ENCODE measurements around the gene PKD2. TPM values are rescaled to one million over a fixed set of nuclear protein-coding genes. Genes with fewer than 3 reads are reported as not detected.

The PKD2 gene
- total RNA-seq: 1 to 10 TPM; 6.3 to 7.6 TPM

DNA sequence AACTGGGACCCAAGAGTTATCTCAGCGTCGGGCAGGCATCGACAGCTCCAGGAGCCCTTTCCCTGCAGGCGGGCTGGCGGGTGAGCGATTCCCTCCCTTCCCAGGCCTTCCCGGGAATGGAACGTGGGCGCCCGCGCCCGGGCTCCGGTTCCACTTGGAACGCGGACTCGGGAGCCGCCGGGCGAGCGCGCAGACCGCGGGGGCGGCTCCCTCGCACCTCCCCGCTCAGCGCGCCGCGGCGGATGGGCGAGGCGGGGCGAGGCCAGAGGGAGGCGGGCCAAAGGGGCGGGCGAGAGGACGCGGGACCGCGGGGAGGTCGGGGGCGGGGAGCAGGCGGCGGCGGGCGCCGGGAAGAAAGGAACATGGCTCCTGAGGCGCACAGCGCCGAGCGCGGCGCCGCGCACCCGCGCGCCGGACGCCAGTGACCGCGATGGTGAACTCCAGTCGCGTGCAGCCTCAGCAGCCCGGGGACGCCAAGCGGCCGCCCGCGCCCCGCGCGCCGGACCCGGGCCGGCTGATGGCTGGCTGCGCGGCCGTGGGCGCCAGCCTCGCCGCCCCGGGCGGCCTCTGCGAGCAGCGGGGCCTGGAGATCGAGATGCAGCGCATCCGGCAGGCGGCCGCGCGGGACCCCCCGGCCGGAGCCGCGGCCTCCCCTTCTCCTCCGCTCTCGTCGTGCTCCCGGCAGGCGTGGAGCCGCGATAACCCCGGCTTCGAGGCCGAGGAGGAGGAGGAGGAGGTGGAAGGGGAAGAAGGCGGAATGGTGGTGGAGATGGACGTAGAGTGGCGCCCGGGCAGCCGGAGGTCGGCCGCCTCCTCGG lies at the start of gene PKD2:
TSS of gene PKD2 (plus strand) at position 332 of the 818 bp plus-strand sequence. CDS start at position 431, 99 bp downstream.
- ChIA-PET CTCF (no interaction called here), POLR2A (no interaction called here)

- ChIA-PET CTCF (no interaction called here), POLR2A (no interaction called here)
These were observed 45.4 kb upstream of the PKD2 start for GRCh38 chr4:87961993-87962392.

- ChIA-PET CTCF (no interaction called here), POLR2A (no interaction called here)
These were observed 44.9 kb upstream of the PKD2 start for GRCh38 chr4:87962398-87963146.

DNA sequence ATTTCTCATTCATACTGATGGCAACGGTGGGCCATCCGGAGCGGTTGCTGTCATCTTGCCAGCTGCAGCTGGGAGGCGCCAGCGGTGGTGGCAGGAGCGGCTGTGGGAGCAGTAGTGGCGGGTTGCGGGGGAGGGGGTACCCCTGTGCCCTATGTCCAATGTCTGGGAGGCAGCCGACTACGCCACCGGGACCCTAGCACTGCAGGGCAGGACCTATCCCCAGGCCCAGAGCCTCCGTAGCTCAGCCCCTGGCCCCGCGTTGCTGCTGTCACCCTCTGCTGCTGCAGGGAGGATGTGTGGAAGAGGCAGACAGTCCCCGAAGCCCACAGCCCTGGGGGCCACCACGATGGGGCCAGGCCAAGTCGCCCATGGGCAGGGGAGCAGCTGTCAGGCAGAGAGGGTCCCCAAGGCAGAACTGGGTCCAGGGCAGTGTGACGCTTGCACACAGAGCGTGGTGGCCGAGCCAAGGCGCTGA lies 41.9 kb upstream of the PKD2 start:
- CTCF ChIA-PET: no interaction called here
- POLR2A ChIA-PET: no interaction called here

DNA sequence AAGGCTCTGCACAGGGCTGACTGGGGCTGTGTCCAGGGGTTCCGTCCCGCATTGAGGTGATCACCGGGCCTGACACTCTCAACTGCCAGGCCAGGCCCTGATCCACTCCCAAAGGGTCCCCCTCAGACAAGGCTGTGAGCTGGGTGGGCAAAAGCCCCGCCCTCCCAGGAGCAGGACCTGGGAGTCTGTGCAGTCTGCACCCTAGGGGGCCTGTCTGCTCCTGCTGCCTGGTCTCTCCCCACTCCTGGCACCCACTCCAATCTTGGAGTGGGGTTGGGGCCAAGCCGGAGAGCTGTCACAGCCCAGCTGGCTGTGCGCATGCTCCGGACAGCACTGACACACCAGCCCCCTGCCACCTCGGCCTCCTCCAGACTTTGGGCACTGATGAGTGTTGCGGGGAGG lies 41.3 kb upstream of the PKD2 start:
- CTCF ChIA-PET: no interaction called here
- POLR2A ChIA-PET: no interaction called here

- POLR2A ChIA-PET: no interaction called here
- CTCF ChIA-PET: no interaction called here
These were observed 40.2 kb upstream of the PKD2 start for GRCh38 chr4:87967193-87967592.

DNA sequence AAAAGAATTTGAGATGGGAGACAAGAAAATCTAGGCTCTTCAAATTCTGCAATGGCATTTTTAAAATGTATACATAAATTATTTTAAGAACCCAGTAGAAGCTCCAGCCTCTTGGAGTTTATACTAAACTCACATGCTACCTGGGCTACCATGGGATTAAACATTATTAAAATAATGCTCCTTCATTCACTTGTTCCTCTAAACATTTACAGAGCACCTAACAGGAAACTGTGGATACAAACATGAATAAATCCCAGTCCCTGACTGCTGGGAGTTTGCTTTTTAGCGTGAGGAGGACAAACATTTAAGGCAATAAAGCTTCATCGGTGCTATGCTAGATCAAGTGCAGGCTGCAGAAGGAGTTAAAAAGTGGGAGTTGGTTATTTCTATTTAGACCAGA lies 37.3 kb upstream of the PKD2 start:
- ChIA-PET CTCF (no interaction called here), POLR2A (no interaction called here)

GRCh38 chr4:87971866-87972265 lies 35.6 kb upstream of the PKD2 start:
- ChIA-PET CTCF (no interaction called here), POLR2A (no interaction called here)

DNA sequence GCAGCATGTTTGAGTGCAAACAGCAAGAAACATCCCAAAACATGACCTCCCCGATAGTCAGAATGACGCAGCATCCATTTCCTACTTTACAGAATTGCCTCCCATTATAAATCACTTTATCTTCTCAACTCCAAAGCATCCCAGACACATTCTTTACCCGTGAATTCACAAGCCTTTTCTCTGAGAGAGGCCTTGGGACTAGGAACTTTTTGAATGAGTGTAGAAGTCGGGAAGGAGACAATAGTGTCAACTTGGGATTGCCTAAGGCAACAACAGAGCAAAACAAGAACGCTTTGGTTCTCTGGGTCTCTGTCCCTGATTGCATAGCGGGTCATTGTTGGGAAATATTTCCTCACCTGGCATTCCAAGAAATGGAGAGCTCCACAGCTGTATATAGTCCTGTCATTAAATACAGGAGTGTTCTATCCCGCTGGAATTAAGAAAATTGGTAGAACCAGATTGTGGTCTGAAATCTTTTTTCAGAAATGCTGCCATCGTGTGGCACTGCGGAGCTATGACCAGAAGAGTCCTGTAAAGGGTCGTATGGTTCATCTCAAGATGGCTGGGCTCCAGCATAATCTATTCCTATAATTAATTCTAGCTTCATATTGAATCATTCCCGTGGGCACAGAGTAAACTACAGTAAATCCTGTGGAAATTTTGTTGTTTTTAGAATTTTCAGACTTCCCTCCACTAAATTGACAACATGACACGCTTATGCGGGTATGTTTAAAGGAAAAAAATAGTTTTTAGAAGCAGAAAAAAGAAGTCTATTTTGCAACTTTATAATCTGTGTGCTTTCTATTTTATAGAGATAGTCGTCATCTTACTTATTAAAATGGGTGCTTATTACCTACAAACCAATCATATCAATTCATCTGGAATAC lies 33.9 kb upstream of the PKD2 start:
- ChIA-PET CTCF (interaction anchor here (0.9 to 1.1 kb wide), 4 partner anchors 13 to 542 kb away, joined by 3 read pairs; no protein-coding TSS in a partner anchor), POLR2A (no interaction called here)

DNA sequence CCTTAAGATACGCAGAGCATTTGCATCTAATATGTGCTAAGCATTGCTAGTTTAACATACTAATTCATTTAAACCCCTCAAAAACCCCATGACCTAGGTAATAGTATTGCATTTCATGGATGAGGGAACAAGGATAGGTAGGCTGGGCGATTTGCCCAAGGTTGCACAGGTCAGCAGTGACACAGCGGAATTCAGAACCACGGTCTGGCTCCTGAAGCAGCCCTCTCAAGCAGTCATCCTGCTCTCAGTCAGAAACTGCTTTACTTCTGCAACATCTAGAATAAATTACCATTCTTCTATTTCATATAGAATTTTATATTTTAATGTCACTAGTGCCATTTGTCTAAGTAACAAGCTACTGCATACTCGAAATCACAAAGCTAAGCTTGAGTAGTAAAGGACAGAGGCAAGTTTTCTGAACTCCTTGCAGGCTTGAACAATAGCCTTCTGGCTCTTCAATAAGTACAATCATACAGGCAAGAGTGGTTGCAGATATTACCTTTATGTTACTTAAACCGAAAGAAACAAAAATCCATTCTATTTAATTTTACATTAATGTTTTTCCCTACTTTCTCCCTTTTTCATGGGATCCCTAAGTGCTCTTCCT lies 32.5 kb upstream of the PKD2 start:
- ChIA-PET POLR2A (no interaction called here), CTCF (no interaction called here)

DNA sequence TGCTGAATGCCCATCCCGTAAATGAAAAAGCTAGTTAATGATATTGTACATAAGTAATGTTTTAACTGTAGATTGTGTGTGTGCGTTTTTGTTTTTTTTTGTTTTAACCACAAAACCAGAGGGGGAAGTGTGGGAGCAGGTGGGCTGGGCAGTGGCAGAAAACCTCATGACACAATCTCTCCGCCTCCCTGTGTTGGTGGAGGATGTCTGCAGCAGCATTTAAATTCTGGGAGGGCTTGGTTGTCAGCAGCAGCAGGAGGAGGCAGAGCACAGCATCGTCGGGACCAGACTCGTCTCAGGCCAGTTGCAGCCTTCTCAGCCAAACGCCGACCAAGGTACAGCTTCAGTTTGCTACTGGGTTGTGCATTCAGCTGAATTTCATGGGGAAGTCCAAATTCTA lies 32.0 kb upstream of the PKD2 start, which contains the start of gene SPP1:
TSS of gene SPP1 (plus strand) at position 249 of the 400 bp plus-strand sequence. CDS start 1,182 bp downstream, outside the sequence.
- ChIA-PET CTCF (interaction anchor here (1.3 kb wide), 1 partner anchor 292 kb away, joined by 3 read pairs; no protein-coding TSS in a partner anchor), POLR2A (no interaction called here)

DNA sequence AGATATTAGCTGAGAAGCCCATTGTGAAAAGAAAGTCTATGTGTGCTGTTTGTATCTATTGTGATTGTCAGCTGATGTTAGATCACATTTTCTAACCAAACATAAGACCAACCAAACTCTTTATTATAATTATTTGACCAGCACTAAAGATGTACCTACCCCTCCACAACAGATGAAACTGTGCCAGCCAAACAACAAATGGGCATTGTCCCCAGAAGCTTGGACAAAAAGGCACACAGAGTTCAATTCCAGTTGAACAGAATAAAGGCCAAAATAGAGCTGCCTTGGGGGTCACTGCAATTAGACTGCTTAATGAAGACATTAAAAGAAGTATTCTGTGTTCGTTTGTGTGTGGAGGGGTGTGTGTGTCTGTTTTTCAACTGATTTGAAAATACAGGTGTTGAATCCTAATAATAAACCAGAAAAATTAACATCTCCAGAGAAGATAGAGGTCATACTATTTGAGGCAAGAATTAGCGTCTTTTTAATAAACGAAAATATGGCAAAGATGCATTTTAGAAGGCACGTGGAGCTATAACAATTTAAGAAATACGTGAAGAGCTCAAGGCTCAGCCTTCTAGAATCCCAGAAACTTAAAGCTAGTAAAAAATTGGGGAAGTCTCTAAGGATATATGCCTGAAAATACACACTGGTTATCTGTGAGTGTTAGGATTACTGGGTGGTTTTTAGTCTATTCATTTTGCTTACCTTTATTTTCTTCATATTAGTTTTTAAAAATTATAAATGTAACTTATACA lies 29.7 kb upstream of the PKD2 start:
- ChIA-PET CTCF (no interaction called here), POLR2A (no interaction called here)

DNA sequence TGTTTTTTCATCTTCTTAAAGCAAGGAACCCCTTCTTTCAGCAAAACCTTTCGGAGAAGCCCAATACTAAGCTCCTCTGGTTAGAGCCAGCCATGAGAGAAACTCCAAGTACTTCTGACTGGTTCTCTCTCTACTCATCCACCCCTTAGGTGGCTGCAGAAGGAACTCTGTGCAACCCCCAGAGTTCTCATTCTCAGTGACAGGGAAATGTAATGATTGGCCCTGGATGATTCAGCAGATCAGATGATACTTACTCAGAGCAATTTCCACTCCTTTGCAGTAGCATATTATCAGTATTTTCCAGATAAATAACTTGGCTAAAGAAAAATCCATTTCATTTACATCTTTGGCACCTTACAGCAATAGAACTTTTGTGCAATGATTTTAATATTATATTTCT lies 28.8 kb upstream of the PKD2 start:
- POLR2A ChIA-PET: no interaction called here
- CTCF ChIA-PET: no interaction called here

GRCh38 chr4:87979810-87980209 lies 27.6 kb upstream of the PKD2 start:
- CTCF ChIA-PET: no interaction called here
- POLR2A ChIA-PET: no interaction called here

GRCh38 chr4:87981486-87981885 lies 25.9 kb upstream of the PKD2 start:
- POLR2A ChIA-PET: no interaction called here
- CTCF ChIA-PET: no interaction called here

DNA sequence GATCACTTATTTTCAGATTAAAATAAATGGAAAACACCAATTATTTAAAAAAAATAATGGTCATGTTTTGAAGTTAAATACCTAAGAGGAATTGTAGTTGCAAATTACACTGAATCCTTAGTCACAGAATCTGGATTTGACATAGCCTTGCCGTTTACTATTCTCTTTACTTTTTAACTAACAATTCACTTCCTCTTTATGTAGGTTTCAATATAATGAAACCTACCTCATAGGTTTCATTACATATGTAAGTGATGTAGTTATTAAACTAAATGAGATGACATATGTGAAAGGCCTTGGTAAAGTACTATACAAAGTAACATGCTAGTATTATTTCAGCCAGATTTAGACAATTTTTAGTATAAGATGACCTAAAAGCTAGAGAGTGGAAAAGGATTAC lies 25.4 kb upstream of the PKD2 start:
- ChIA-PET CTCF (no interaction called here), POLR2A (no interaction called here)

GRCh38 chr4:87982446-87983010 lies 24.9 kb upstream of the PKD2 start:
- CTCF ChIA-PET: no interaction called here
- POLR2A ChIA-PET: no interaction called here

- CTCF ChIA-PET: no interaction called here
These were observed 23.4 kb upstream of the PKD2 start for GRCh38 chr4:87983996-87984395.

More at GRCh38 chr4:87983996-87984395, 23.4 kb upstream of the PKD2 start:
- POLR2A ChIA-PET: interaction anchor here (0.6 kb wide), 1 partner anchor 395 kb away, joined by 3 read pairs; the partner anchor contains the start of gene HERC6

Data from activated CD8-positive, alpha-beta memory T cell treated with anti-CD3 and anti-CD28 coated beads for 36 hours (primary cell).